HEK293 (cell line): ENCODE measurements around the gene KRTCAP2.
"Not testable (repeated sequence)": the region's sequence is repeated elsewhere in the genome, so short reads cannot be mapped to it uniquely, and the experiment has no call there.

Source experiments
- CTCF ChIA-PET: fragments of 350-600 bp; formaldehyde crosslinking; extraction: SDS; loops from one replicate; lab custom pipeline; 2021; ENCODE audit warnings: antibody characterized with exemption; lab: Yijun Ruan, JAX
- POLR2A ChIA-PET: fragments of 300-600 bp; formaldehyde crosslinking; extraction: SDS; loops from one replicate; lab custom pipeline; 2020; ENCODE audit warnings: antibody characterized with exemption, inconsistent platforms; lab: Yijun Ruan, JAX
- H3K27ac ChIP-seq: fragments of 200-500 bp; sonication (Bioruptor generic); 2 replicates; pipeline ENCODE4 v1.5.1; 2014; ENCODE audit warnings: low read depth, low read length, control low read depth, inconsistent platforms; ENCODE audit errors: extremely low read depth
- H3K36me3 ChIP-seq, 2 experiments: fragments of 200-500 bp in 1 of 2; sonication (Bioruptor generic) in 1 of 2; 1 replicate in 1 of 2; 2 replicates in 1 of 2; pipeline ENCODE4 v1.5.1; 2014 to 2017; ENCODE audit warnings: inconsistent platforms in 2 of 2, low read length in 2 of 2; ENCODE audit not compliant: control insufficient read depth in 2 of 2, insufficient read depth in 1 of 2
- H3K4me1 ChIP-seq: fragments of 200-500 bp; sonication (Bioruptor generic); 2 replicates; pipeline ENCODE4 v1.5.1; 2014; ENCODE audit warnings: mild to moderate bottlenecking, low read length, inconsistent platforms; ENCODE audit not compliant: control insufficient read depth, insufficient read depth
- H3K4me3 ChIP-seq: 2 replicates; pipeline ENCODE4 v1.5.1; 2011; ENCODE audit warnings: low read depth, mild to moderate bottlenecking, control low read depth, low read length, moderate library complexity
- H3K9me3 ChIP-seq: fragments of 200-500 bp; sonication (Bioruptor generic); 2 replicates; pipeline ENCODE4 v1.5.1; 2014; ENCODE audit warnings: low read depth, low read length, inconsistent platforms; ENCODE audit not compliant: control insufficient read depth, insufficient read depth
- BCL11A ChIP-seq: fragments of 450-650 bp; formaldehyde crosslinking; IDR thresholded peaks from 2 replicates; pipeline ENCODE4 v1.5.1; 2016; ENCODE audit warnings: low read depth, missing biosample characterization, missing genetic modification characterization
- FEZF1 ChIP-seq: fragments of 450-650 bp; formaldehyde crosslinking; IDR thresholded peaks from 2 replicates; pipeline ENCODE4 v1.5.1; 2016; ENCODE audit warnings: missing biosample characterization, missing genetic modification characterization
- GFI1B ChIP-seq: fragments of 450-650 bp; formaldehyde crosslinking; IDR thresholded peaks from 2 replicates; pipeline ENCODE4 v1.5.1; 2016; ENCODE audit warnings: missing biosample characterization, missing genetic modification characterization
- IKZF3 ChIP-seq: fragments of 450-650 bp; IDR thresholded peaks from 2 replicates; pipeline ENCODE4 v1.5.0; 2018; ENCODE audit warnings: missing biosample characterization, mild to moderate bottlenecking, missing genetic modification characterization, moderate library complexity
- KLF1 ChIP-seq: fragments of 450-650 bp; formaldehyde crosslinking; IDR thresholded peaks from 2 replicates; pipeline ENCODE4 v1.5.1; 2016; ENCODE audit warnings: missing biosample characterization, missing genetic modification characterization
- REPIN1 ChIP-seq: fragments of 450-650 bp; formaldehyde crosslinking; IDR thresholded peaks from 2 replicates; pipeline ENCODE4 v1.5.1; 2017; ENCODE audit warnings: missing biosample characterization, missing genetic modification characterization, low read depth
- ZBTB17 ChIP-seq: fragments of 450-650 bp; formaldehyde crosslinking; IDR thresholded peaks from 2 replicates; pipeline ENCODE4 v1.5.1; 2016; ENCODE audit warnings: missing biosample characterization, missing genetic modification characterization
- ZBTB20 ChIP-seq: fragments of 450-650 bp; formaldehyde crosslinking; IDR thresholded peaks from 2 replicates; pipeline ENCODE4 v1.5.1; 2016; ENCODE audit warnings: missing biosample characterization, missing genetic modification characterization
- ZBTB48 ChIP-seq: fragments of 450-650 bp; formaldehyde crosslinking; IDR thresholded peaks from 2 replicates; pipeline ENCODE4 v1.5.1; 2016; ENCODE audit warnings: missing biosample characterization, missing genetic modification characterization
- ZBTB8A ChIP-seq: fragments of 450-650 bp; formaldehyde crosslinking; IDR thresholded peaks from 2 replicates; pipeline ENCODE4 v1.5.1; 2016; ENCODE audit warnings: missing biosample characterization, missing genetic modification characterization
- ZFHX2 ChIP-seq: fragments of 450-650 bp; formaldehyde crosslinking; conservative IDR thresholded peaks from 2 replicates; pipeline ENCODE4 v1.5.1; 2016; ENCODE audit warnings: missing biosample characterization, missing genetic modification characterization
- ZFP41 ChIP-seq: fragments of 450-650 bp; formaldehyde crosslinking; IDR thresholded peaks from 2 replicates; pipeline ENCODE4 v1.5.1; 2016; ENCODE audit warnings: missing biosample characterization, missing genetic modification characterization, borderline replicate concordance
- ZNF10 ChIP-seq: fragments of 450-650 bp; formaldehyde crosslinking; IDR thresholded peaks from 2 replicates; pipeline ENCODE4 v1.5.1; 2017; ENCODE audit warnings: missing biosample characterization, missing genetic modification characterization
- ZNF23 ChIP-seq: fragments of 450-650 bp; formaldehyde crosslinking; IDR thresholded peaks from 2 replicates; pipeline ENCODE4 v1.5.1; 2016; ENCODE audit warnings: missing biosample characterization, missing genetic modification characterization, borderline replicate concordance
- ZNF311 ChIP-seq: fragments of 450-650 bp; formaldehyde crosslinking; IDR thresholded peaks from 2 replicates; pipeline ENCODE4 v1.5.1; 2017; ENCODE audit warnings: missing biosample characterization, missing genetic modification characterization, borderline replicate concordance
- ZNF324 ChIP-seq: fragments of 450-650 bp; formaldehyde crosslinking; IDR thresholded peaks from 2 replicates; pipeline ENCODE4 v1.5.1; 2016; ENCODE audit warnings: missing biosample characterization, missing genetic modification characterization
- ZNF335 ChIP-seq: fragments of 450-650 bp; formaldehyde crosslinking; conservative IDR thresholded peaks from 2 replicates; pipeline ENCODE4 v1.5.1; 2016; ENCODE audit warnings: missing biosample characterization, missing genetic modification characterization
- ZNF600 ChIP-seq: fragments of 450-650 bp; formaldehyde crosslinking; IDR thresholded peaks from 2 replicates; pipeline ENCODE4 v1.5.1; 2016; ENCODE audit warnings: missing biosample characterization, missing genetic modification characterization
- ZNF623 ChIP-seq: fragments of 450-650 bp; formaldehyde crosslinking; IDR thresholded peaks from 2 replicates; pipeline ENCODE4 v1.5.1; 2016; ENCODE audit warnings: missing biosample characterization, missing genetic modification characterization
- ZSCAN23 ChIP-seq: fragments of 450-650 bp; formaldehyde crosslinking; IDR thresholded peaks from 2 replicates; pipeline ENCODE4 v1.5.1; 2016; ENCODE audit warnings: missing biosample characterization, missing genetic modification characterization
- TF ChIP-seq, protein P1 (sequence below): fragments of 450-650 bp; formaldehyde crosslinking; IDR thresholded peaks from 2 replicates; pipeline ENCODE4 v1.5.1; 2016; ENCODE audit warnings: missing biosample characterization, missing genetic modification characterization
- TF ChIP-seq, protein P2 (sequence below): fragments of 450-650 bp; formaldehyde crosslinking; IDR thresholded peaks from 2 replicates; pipeline ENCODE4 v1.5.1; 2016; ENCODE audit warnings: missing biosample characterization, missing genetic modification characterization

KRTCAP2 gene

DNA sequence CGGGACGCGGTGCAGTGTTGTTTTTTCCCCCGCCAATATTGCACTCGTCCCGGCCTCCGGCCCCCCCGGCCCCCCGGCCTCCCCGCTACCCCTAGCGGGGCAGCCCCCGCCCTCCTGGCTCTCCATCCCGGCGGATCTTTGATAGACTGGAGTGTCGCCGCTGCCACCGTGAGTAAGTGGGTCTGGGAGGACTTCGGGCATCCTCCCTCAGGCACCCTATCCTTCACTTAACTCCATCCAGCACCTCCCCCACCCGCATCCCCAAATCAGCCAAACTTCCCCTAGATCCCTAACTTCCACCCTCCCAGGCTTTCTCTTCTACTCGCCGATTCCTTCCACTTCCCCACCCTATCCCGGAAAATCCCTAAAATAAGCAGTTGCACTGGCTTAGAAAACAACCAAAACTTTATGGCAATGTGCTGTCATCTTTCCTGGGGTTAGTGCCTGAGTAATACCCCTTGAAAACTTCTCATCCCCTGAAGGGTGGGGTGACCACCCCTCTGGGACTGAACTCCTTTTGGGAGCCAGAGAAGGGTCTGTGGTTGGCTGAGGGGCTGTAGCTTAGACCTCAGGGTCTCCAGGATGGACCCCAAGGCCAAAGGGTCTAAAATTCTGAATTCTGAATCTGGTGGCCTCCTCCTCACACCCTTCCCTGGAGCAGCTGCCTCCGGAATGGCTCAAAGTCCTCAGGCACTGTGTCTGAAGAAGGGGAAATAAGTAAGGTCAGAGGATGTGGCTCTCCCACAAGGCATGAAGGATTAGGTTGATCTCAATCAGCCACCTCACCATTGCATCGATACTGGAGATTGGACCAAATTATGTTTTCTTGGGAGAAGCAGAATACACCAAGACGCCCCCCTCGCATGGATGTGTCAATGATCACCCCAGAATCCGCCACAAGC is 22.3 kb upstream of the KRTCAP2 start:
- H3K27ac ChIP-seq: no peak overlapping the region
- H3K4me1 ChIP-seq: peaks cover 3% of the 10 kb centered on the region; the same call in 1 of the 2 replicates
- CTCF ChIA-PET: interaction anchor here (0.6 to 3.8 kb wide), 8 partner anchors 12 to 221 kb away, joined by 3 to 60 read pairs (median 11); partner anchors contain the start of genes KRTCAP2, MTX1, THBS3 and TRIM46
- TF ChIP-seq ZNF311 (no peak), ZNF10 (tag by site-specific recombination) (no peak), ZFP41 (tag by site-specific recombination) (no peak), ZNF600 (tag by site-specific recombination) (0 out of 2 replicates have a peak, but pooled peaks have one; percentile 16), ZNF23 (tag by site-specific recombination) (no peak), ZBTB48 (tag by site-specific recombination) (peak; percentile 97), IKZF3 (tag by site-specific recombination) (peak; percentile 6; the same call in 1 of the 2 replicates), ZSCAN23 (tag by site-specific recombination) (no peak)
- TF ChIP-seq, protein P1, sequence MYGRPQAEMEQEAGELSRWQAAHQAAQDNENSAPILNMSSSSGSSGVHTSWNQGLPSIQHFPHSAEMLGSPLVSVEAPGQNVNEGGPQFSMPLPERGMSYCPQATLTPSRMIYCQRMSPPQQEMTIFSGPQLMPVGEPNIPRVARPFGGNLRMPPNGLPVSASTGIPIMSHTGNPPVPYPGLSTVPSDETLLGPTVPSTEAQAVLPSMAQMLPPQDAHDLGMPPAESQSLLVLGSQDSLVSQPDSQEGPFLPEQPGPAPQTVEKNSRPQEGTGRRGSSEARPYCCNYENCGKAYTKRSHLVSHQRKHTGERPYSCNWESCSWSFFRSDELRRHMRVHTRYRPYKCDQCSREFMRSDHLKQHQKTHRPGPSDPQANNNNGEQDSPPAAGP (tag by site-specific recombination): 0 out of 2 replicates have a peak, but pooled peaks have one; percentile 15
- TF ChIP-seq, all 188 proteins: peak for 4
- POLR2A ChIA-PET: interaction anchor here (0.6 to 2.3 kb wide), 6 partner anchors 14 to 1309 kb away, joined by 3 to 10 read pairs (median 4); partner anchors contain the start of genes CLK2 and KRTCAP2
- peaks cover 0 to 36% of the 10 kb centered on the region in 2 experiments; a peak in 1 of 3 replicates for H3K36me3 ChIP-seq
- H3K9me3 ChIP-seq: no peaks in the 10 kb centered on the region
- H3K4me3 ChIP-seq: peak overlapping the region; percentile 50

DNA sequence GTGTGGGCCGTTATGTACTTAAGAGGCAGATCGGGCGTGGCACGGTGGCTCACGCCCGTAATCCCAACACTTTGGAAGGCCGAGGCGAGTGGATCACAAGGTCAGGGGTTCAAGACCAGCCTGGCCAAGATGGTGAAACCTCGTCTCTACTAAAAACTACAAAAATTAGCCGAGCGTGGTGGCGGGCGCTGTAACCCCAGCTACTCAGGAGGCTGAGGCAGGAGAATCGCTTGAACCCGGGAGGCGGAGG is 20.8 kb upstream of the KRTCAP2 start:
- H3K27ac ChIP-seq: peak overlapping the region; percentile 54; the same call in 1 of the 2 replicates
- peak; percentile 97; the same call in 1 of the 2 replicates for TF ChIP-seq KLF1 (tag by site-specific recombination)
- TF ChIP-seq, protein P2, sequence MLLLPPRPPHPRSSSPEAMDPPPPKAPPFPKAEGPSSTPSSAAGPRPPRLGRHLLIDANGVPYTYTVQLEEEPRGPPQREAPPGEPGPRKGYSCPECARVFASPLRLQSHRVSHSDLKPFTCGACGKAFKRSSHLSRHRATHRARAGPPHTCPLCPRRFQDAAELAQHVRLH (tag by site-specific recombination): peak; percentile 5; the same call in 1 of the 2 replicates
- 0 out of 2 replicates have a peak, but pooled peaks have one; percentile 53 for TF ChIP-seq ZNF335 (tag by site-specific recombination)
- 0 out of 2 replicates have a peak, but pooled peaks have one; percentile 2 for TF ChIP-seq FEZF1 (tag by site-specific recombination)
- peak; percentile 3; the same call in 1 of the 2 replicates for TF ChIP-seq ZFHX2 (tag by site-specific recombination)
- 0 out of 2 replicates have a peak, but pooled peaks have one; percentile 5 for TF ChIP-seq ZNF324 (tag by site-specific recombination)
- 0 out of 2 replicates have a peak, but pooled peaks have one; percentile 5 for TF ChIP-seq ZNF623 (tag by site-specific recombination)
- peak; percentile 86; the same call in 1 of the 2 replicates for TF ChIP-seq ZBTB17
- 0 out of 2 replicates have a peak, but pooled peaks have one; percentile 48 for TF ChIP-seq BCL11A (tag by site-specific recombination)
- TF ChIP-seq ZBTB8A (tag by site-specific recombination): peak; percentile 65; the same call in 1 of the 2 replicates
- TF ChIP-seq GFI1B: 0 out of 2 replicates have a peak, but pooled peaks have one; percentile 4
- TF ChIP-seq REPIN1 (tag by site-specific recombination): peak; percentile 75; the same call in 1 of the 2 replicates
- peak; percentile 7; the same call in 1 of the 2 replicates for TF ChIP-seq ZBTB20 (tag by site-specific recombination)
- ChIA-PET POLR2A (interaction anchor here (0.8 to 2.3 kb wide), 20 partner anchors 8 to 192 kb away, joined by 3 to 11 read pairs (median 4); partner anchors contain the start of genes CLK2, ENTREP3, KRTCAP2 and SCAMP3), CTCF (interaction anchor here (0.6 to 3.8 kb wide), 21 partner anchors 8 to 386 kb away, joined by 3 to 60 read pairs (median 5); partner anchors contain the start of genes FDPS, KRTCAP2, MTX1 and THBS3)
- H3K9me3 ChIP-seq, H3K4me1 ChIP-seq: not testable (repeated sequence)
- H3K36me3 ChIP-seq: peaks cover 0 to 24% of the 10 kb centered on the region in 2 experiments; a peak in 1 of 3 replicates
- peak overlapping the region; percentile 40 for H3K4me3 ChIP-seq
